ENCODE results near the gene DBF4. TPM values are rescaled to one million over a fixed set of nuclear protein-coding genes. Genes with fewer than 3 reads are reported as not detected.
"Not testable (repeated sequence)": the region's sequence is repeated elsewhere in the genome, so short reads cannot be mapped to it uniquely, and the experiment has no call there.

DBF4 gene
- total RNA-seq, 1 donor from 2014 or later: 14.7 TPM

DNA sequence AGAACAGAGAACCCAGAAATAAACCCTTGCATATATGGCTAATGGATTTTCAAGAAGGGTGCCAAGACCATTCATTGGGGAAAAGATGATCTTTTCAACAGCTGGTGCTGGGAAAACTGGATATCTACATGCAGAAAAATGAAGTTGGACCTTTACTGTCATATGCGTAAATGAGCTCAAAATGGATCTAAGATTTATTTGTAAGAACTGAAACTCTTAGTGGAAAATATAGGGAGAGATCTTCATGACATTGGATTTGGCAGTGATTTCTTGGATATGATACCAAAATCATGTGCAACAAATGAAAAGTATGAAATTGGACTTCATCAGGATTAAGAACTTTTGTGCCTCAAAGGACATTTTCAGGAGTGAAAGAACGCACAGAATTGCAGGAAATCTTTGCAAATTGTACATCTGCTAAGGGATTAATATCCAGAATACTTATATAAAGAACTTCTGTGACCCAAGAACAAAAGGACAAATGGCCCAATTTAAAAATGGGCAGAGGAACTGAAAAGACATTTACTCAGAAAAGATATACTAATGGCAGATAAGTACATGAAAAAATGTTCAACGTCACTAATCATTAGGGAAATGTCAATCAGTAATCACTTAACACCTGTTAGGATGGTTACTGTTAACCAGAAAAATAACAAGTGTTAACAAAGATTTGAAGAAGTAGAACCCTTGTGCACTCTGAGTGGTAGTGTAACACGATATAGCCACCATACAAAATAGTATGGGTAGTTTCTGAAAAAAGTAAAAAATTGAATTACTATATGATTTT is 6.1 kb downstream of the DBF4 start:
- no peak for DNase-seq (ENCODE audit: low spot score in 2 of 2)
- FAIRE-seq: no peak

DNA sequence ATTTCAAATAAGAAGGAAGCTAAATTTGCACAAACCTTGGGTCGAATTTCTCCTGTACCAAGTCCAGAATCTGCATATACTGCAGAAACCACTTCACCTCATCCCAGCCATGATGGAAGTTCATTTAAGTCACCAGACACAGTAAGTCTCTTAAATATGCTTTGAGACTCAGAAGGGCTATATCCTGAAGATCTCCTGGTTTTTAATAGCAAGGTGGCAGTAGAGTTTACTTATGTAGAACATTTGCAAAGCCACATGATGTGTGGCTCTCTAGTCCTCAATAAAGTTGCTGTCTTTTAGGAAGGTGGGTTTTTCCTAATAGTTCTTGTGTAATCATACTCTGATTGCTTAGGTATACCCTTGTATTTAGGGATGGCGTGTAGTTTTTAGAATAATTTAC is 8.7 kb downstream of the DBF4 start:
- FAIRE-seq: no peak
- DNase-seq (ENCODE audit: low spot score in 2 of 2): no peak

DNA sequence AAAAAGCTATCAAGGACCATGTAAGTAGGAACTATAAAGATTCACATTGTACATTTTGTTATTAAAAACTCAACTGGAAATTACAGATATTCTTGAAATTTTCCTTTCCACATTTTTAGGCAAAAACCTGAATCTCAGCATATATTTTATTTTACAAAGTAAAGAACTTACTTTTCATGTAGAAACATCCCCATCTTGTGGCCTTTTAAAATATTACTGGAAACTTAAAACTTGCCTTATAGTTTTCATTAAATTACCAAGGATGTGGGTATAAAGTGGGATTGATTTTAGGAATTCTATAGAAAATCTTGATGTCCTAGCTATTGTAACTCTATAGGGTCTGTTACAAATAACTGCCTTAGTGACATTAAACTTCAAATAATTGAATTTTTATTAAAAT is 10.6 kb downstream of the DBF4 start:
- peak; percentile 93 for FAIRE-seq
- no peak for DNase-seq (ENCODE audit: low spot score in 2 of 2)

DNA sequence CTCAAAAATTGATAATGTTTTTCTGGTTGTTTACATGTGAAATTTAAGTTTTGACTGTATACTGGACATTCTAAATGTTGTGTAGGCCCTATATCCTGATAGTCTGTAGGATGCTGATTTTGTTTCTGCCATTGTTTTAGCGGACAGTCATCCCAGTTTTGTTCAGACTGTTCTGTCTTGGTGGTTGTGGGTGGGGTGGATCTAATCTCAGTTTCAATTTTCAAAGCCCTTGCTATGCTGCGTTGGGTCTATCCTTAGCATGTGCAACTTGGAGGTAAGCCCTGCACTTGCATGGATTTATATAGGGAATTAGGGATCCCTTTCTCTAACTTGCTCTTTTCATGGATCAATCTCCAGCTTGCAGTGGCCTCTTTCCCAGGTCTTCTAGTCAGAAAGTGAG is 19.1 kb downstream of the DBF4 start:
- DNase-seq (ENCODE audit: low spot score in 2 of 2) (no peak), FAIRE-seq (no peak)

DNA sequence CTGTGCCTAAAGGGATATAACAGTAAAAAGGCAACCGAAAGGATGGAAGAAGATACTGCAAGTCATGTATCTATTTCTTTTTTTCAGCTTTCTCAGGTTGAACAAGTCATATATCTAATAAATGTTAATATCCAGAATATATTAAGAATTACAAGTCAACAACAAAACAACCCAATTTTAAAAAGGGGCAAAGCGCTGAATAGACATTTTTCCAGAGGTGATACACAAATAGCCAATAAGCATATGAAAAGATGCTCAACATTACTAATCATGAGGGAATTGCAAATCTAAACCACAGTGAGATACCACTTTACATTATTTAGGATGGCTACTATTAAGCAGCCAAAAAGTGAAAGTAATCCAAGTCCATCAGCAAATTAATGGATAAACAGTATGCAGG is 23.0 kb downstream of the DBF4 start:
- FAIRE-seq (no peak), DNase-seq (ENCODE audit: low spot score in 2 of 2) (no peak)

DNA sequence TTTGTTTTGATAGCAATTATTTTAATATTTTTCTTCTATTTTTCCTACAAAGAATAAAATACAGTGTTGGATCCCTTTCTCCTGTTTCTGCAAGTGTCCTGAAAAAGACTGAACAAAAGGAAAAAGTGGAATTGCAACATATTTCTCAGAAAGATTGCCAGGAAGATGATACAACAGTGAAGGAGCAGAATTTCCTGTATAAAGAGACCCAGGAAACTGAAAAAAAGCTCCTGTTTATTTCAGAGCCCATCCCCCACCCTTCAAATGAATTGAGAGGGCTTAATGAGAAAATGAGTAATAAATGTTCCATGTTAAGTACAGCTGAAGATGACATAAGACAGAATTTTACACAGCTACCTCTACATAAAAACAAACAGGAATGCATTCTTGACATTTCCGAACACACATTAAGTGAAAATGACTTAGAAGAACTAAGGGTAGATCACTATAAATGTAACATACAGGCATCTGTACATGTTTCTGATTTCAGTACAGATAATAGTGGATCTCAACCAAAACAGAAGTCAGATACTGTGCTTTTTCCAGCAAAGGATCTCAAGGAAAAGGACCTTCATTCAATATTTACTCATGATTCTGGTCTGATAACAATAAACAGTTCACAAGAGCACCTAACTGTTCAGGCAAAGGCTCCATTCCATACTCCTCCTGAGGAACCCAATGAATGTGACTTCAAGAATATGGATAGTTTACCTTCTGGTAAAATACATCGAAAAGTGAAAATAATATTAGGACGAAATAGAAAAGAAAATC is 31.0 kb downstream of the DBF4 start:
- FAIRE-seq; DNase-seq (ENCODE audit: low spot score in 2 of 2): not testable (repeated sequence)

DNA sequence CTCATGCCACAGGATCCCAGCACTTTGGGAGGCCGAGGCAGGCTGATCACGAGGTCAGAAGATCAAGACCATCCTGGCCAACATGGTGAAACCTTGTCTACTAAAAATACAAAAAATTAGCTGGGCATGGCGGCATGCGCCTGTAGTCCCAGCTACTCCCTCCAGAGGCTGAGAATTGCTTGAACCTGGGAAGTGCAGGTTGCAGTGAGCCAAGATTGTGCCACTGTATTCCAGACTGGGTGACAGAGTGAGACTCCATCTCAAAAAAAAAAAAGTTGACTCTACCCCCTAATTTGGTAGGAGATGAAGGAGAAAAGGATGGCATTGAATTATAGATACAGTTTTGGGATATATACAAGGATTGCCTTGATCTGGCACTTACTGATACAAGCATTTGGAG is 32.5 kb downstream of the DBF4 start:
- not testable (repeated sequence) for DNase-seq (ENCODE audit: low spot score in 2 of 2)

DNA sequence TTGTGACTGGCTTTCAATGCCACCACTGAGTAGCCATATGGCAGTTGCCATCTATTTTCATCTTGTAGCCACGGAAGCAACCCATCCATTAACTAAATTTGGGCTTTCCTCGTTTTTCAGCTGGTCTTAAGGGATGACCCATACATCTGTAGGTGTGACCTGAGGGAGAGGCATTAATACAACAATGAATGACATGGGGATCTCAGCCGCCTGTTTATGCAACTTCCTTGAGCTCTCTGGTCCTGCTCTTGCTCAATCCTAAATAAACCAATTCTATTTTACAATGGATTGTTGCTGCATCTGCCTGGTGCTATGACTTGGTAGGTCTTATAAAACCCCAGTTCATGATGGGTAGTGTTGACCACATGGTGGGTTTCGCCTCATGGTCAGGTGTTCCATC is 35.8 kb downstream of the DBF4 start:
- no peak for FAIRE-seq
- no peak for DNase-seq (ENCODE audit: low spot score in 2 of 2)

More for the DNA sequence above, 32.5 kb downstream of the DBF4 start:
- FAIRE-seq: not testable (repeated sequence)

DNA sequence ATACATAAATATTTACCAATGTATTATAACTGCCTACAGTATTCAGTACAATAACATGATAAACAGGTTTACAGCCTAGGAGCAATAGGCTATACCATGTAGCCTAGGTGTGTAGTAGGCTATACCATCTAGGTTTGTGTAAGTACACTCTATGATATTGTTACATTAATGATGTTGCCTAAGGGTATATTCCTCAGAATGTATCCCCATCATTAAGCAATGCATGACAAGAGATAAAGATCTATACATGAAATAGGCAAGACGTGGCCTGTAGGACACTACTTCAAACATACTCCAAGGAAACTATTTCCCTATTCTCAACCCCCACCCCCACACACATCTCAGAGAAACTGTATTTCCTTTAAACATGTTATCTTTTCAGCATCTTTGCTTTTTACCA is 42.4 kb downstream of the DBF4 start:
- no peak for FAIRE-seq
- no peak for DNase-seq (ENCODE audit: low spot score in 2 of 2)

DNA sequence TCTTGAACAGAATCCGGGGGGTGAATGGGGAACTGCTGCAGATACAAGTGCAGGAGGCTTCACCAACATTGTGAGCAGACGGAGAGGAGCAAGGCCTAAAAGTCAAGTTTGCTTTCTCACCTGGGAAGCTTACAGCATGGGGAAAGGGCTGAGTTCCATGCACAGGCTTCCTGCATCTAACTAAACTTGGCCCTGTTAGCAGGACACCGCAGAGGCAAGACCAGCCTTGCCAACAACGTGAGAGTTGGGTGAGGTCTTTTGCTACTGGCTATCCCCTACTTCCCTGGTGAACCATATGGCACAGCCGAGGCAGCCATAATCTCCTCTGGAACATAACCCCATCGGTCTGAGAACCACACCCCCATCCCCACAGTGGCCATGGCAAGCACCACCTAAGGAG is 43.6 kb downstream of the DBF4 start:
- DNase-seq (ENCODE audit: low spot score in 2 of 2) (no peak), FAIRE-seq (no peak)

DNA sequence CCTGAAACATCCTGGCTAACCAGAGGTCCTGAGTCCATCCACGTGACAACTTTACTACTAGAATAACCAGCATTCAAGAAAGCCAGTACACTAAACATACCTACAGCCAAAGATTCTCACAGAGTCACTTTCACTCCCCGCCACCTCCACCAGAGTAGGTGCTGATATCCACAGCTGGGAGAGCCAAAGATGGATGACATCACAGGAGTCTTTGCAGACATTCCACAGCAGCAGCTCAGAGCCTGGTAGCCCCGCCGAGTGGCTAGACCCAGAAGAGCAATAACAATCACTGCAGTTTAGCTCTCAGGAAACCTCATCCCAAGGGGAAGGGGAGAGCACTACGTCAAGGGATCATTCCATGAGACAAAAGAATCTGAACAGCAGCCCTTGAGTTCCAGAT is 44.3 kb downstream of the DBF4 start:
- no peak for DNase-seq (ENCODE audit: low spot score in 2 of 2)

DNA sequence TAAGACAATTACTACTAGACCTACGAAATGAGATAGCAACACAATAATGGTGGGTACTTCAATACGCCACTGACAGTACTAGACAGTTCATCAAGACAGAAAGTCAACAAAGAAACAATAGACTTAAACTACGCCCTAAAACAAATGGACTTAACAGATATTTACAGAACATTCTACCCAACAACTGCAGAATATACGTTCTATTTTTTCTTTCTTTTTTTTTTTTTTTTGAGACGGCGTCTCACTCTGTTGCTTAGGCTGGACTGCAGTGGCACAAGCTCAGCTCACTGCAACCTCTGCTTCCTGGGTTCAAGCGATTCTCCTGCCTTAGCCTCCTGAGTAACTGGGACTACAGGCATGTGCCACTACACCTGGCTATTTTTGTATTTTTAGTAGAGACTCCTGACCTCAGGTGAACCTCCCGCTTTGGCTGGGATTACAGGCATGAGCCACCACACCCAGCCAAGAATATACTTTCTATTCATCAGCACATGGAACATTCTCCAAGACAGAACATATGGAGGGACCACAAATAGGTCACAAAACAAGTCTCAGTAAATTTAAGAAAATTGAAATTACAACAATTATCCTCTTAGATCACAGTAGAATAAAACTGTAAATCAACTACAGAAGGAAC is 46.6 kb downstream of the DBF4 start:
- FAIRE-seq; DNase-seq (ENCODE audit: low spot score in 2 of 2): not testable (repeated sequence)

More for the DNA sequence above, 44.3 kb downstream of the DBF4 start:
- no peak for FAIRE-seq

DNA sequence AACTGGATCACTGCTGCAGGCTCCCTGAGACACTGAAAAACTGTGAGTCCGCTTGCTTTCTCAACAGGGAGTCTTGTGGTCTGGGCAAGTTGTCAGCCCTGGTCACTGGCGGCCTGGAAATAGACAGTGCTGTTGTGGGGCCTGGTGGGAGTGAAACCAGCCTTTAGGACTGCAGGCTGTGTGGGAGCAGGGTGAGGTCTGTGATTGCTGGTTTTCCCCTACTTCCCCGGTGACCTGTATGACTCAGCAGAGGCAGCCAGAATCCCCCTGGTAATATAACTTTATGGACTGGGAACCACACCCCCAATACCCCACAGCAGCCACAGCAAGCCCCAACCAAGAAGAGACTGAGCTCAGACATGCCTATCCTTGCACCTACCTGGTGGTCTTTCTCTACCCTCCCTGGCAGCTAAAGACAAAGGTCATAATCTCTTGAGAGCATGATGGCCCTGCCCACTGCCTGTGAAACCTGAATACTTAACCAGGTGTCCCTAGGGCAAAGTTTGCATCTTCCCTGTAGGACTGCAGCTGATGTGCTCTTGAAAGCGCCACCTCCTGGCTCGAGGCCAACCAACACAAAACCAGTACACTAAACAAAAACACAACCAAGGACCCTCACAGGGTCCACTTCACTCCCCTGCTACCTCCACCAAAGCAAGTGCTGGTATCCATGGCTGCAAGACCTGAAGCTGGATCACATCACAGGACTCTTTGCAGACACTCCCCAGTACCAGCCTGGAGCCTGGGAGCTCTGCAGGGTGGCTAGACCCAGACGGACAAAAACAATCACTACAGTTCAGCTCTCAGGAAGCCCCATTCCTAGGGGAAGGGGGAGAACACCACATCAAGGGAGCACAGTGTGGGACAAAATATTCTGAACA is 50.5 kb downstream of the DBF4 start:
- FAIRE-seq: no peak

DNA sequence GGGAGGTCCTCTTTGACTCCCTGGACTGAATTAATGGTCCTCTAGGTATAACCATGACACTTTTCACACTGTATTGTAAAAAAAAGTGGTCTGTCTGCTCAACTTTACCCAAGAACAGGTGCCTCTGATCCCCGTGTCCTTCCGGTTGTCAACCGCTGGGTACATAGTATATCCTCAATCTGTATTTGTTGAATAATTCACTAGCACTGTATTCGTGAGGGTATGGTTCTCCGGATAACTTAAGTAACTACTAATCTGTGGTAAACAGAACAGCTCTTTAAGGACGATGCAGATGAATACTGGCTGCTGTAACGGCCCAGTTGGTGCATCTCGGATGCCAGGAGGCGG is 57.3 kb downstream of the DBF4 start:
- FAIRE-seq: no peak
- no peak for DNase-seq (ENCODE audit: low spot score in 2 of 2)

More for the DNA sequence above, 50.5 kb downstream of the DBF4 start:
- no peak for DNase-seq (ENCODE audit: low spot score in 2 of 2)

DNA sequence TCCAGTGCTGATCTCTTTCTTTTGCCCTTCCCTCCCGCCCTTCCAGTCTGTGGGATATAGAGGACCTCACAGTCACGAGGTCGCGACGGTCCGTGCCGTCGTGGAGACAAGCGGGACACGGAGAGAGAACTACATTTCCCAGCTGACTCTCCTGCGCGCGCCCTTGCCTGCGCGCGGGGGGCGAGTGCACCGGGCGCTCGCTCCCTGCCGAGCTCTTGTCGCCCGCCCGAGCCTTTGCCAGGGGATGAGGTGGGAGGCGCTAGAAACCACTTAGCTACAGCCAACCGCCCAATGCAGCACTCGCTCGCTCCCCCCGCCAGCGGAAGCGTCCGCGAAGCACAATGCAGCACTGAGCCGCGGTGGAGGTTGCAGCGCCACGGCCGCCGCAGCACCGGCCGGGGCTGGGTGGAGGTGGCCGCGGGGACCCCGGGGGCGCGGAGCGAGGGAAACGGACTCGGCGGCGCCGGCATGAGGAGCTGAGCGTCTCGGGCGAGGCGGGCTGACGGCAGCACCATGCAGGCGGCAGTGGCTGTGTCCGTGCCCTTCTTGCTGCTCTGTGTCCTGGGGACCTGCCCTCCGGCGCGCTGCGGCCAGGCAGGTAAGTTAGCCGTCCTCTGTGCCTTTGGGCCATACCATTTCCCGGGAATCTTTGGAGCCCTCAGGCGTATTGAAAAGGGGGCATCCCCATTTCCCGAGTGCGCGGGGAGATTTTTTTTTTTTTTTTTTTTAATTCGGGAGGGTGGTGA is 57.8 kb downstream of the DBF4 start, which contains the start of gene ADAM22:
Gene ADAM22 (plus strand): TSS at position 299 of the 746 bp plus-strand sequence. CDS start 215 bp downstream, at position 514.
- no peak for FAIRE-seq
- DNase-seq (ENCODE audit: low spot score in 2 of 2): peak; percentile 81 to 88

DNA sequence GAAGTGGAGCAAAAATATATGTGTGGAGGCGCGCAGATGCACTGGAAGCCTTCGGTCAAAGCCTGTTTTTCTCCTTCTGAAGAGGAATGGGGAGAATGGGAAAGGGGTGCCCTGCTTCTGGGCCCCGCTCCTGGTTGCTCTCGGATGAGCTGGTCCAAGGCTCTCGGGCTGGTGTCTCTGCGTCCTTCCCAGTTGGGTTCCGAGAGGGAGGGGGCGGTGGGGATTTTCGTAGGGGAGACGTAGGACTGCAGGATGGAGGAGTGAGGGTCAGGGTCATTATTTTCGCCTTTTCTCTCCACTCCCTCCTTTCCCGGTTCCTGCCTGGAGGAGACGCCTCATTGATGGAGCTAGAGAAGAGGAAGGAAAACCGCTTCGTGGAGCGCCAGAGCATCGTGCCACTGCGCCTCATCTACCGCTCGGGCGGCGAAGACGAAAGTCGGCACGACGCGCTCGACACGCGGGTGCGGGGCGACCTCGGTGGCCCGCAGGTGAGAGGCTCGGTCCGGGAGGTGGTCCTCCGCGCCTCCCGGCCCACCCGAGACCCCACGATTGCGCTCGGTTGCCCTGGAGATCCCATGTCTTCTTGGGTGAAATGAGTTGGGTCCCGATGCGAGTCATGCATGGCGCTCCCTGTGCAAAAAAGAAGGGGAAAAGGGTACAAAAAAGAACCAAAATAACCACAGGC is 58.5 kb downstream of the DBF4 start:
- DNase-seq (ENCODE audit: low spot score in 2 of 2): peak; percentile 23 to 53
- FAIRE-seq: no peak

DNA sequence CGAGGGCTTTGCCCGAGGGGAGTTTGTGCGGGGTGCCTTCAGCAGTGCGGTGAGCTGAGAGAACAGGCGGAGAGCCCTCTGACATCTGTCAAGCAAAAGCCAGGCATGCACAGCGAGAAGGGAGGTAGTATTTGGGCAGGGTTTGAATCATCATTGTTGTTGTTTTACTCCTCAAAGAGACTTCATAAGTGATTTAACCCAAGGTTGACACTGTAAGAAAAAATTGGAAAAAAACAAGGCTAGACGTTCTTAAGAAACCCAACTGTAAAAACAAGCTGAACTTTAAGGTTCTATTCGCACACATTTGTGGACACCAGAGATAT is 59.1 kb downstream of the DBF4 start:
- no peak for FAIRE-seq
- DNase-seq (ENCODE audit: low spot score in 2 of 2): no peak

DNA sequence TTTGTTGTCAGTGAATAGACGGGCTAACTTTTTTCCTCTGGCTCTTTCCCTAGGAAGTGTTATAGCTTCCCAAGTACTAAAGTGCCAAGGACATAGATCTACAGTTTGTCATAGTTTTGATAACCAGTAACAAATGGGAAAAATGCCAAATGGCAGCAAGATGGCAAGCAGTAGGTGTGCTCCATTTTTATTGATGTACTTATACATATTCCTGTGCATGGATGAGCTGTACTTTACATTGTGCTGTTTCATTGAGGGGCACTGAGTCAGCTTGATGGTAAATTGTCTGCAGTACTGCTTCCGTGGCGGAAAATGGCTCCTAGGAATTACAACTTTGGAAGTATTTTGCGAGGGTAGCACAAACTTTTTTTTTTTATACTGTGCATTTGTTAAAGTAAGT is 64.8 kb downstream of the DBF4 start:
- FAIRE-seq (no peak), DNase-seq (ENCODE audit: low spot score in 2 of 2) (no peak)

DNA sequence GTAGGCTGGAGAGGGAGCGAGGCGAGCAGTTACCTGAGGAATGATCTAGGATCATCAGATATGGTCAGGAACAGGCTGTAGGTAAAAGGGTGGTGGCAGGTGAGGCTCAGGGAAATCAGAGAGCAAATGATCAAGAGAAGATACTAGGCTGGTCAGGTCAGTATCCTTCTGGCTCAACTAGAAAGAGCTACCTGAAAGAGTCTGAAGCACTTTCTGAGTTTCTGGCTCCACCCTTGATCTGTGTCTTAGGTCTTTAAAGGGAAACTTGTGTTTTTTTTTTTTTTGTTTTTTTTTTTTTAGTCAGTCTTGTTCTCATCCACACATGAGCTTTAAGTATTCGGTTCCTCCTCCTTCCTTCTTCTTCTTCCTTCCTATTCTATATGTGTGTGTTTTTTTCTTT is 68.3 kb downstream of the DBF4 start:
- DNase-seq (ENCODE audit: low spot score in 2 of 2) (no peak), FAIRE-seq (no peak)
